GM12874 (cell line): ENCODE data around the gene NRXN3.

Experiments used
- CTCF ChIP-seq: IDR thresholded peaks from 2 replicates; pipeline ENCODE4 v1.5.1; 2011; ENCODE audit warnings: low read depth, mild to moderate bottlenecking, control low read depth, low read length, moderate library complexity; ENCODE audit not compliant: insufficient read depth

Gene NRXN3

GRCh38 chr14:79321070-79321469 is 1150.9 kb downstream of the NRXN3 start:
- no peak for TF ChIP-seq CTCF

- no peak for TF ChIP-seq CTCF
These were observed 1154.9 kb downstream of the NRXN3 start for GRCh38 chr14:79325071-79325470.

- TF ChIP-seq CTCF, result no peak
These were observed 1155.4 kb downstream of the NRXN3 start for GRCh38 chr14:79325557-79325956.

GRCh38 chr14:79328863-79329262 is 1158.7 kb downstream of the NRXN3 start:
- TF ChIP-seq CTCF, result no peak

GRCh38 chr14:79331830-79332229 is 1161.7 kb downstream of the NRXN3 start:
- TF ChIP-seq CTCF, result no peak

- TF ChIP-seq CTCF, result no peak
These were observed 1162.5 kb downstream of the NRXN3 start for GRCh38 chr14:79332504-79333197.

GRCh38 chr14:79333198-79333546 is 1163.0 kb downstream of the NRXN3 start:
- no peak for TF ChIP-seq CTCF
